ENCODE results near the gene CDY1.
"Not testable (repeated sequence)": the region's sequence is repeated elsewhere in the genome, so short reads cannot be mapped to it uniquely, and the experiment has no call there.

GRCh38 chrY:25643024-25643915 lies 21.4 kb downstream of the CDY1 start:
- TF ChIP-seq CTCF (IDR thresholded peaks at IDR 0.05; ENCODE audit: low read length); EZH2 (optimal IDR thresholded peaks at IDR 0.05; ENCODE audit: low read depth, low read length): not testable (repeated sequence)

All from MM.1S (cell line).